K562 (cell line): ENCODE data around the gene TRIM44. TPM values are rescaled to one million over a fixed set of nuclear protein-coding genes. Genes with fewer than 3 reads are reported as not detected.

ENCODE experiments used
- ATAC-seq: fragments of 200-7000 bp; cut with Tn5 transposase; 3 replicates; pipeline ENCODE4 v1.9.1; 2020; ENCODE audit warnings: moderate library complexity
- BruUV-seq: library from RNA; stranded (reverse); fragments of 400-500 nt; replicated peaks from 2 replicates; lab custom pipeline; 2021; lab: Mats Ljungman, UMichigan
- CTCF ChIA-PET: fragments of 300-600 bp; formaldehyde crosslinking; extraction: SDS; loops from one replicate; lab custom pipeline; 2021; ENCODE audit warnings: low intra/inter-chr PET ratio; lab: Yijun Ruan, JAX
- POLR2A ChIA-PET: fragments of 300-600, 350-650 bp; sonication (Branson Sonifier 250); formaldehyde crosslinking; extraction: SDS; loops from one replicate; lab custom pipeline; 2021; ENCODE audit warnings: antibody characterized with exemption, inconsistent platforms; lab: Yijun Ruan, JAX
- DNase-seq, 4 experiments: peaks; one replicate each; pipeline versions ENCODE4 v3.0.0 to v3.0.0-alpha.2; 2011 to 2018; ENCODE audit warnings: low spot score in 3 of 4, mixed read lengths in 3 of 4; ENCODE audit errors: extremely low read depth in 1 of 4
- FAIRE-seq: peaks from 2 replicates; lab custom pipeline; 2011; peaks lifted over from hg19 to GRCh38; lab: Jason Lieb, UNC
- H2AFZ ChIP-seq: 2 replicates; pipeline ENCODE4 v1.6.0; 2011; ENCODE audit warnings: low read depth, low read length, control low read depth, inconsistent platforms
- H3K27ac ChIP-seq: fragments of 200-600 bp; 3 replicates; pipeline ENCODE4 v1.8.0; 2011; ENCODE audit warnings: low read depth, mild to moderate bottlenecking, control low read depth, inconsistent platforms, low read length, moderate library complexity, mixed read lengths; ENCODE audit errors: extremely low read depth
- H3K27me3 ChIP-seq, 2 experiments: fragments of 300-600 bp in 1 of 2; 2 replicates in 1 of 2; 3 replicates in 1 of 2; pipeline versions ENCODE4 v1.6.0 to v1.8.0; 2011; ENCODE audit warnings: inconsistent platforms in 2 of 2, low read length in 2 of 2, mild to moderate bottlenecking in 1 of 2, mixed read lengths in 1 of 2, moderate library complexity in 1 of 2; ENCODE audit not compliant: control insufficient read depth in 2 of 2, insufficient read depth in 2 of 2
- H3K36me3 ChIP-seq: fragments of 300-600 bp; 3 replicates; pipeline ENCODE4 v1.8.0; 2011; ENCODE audit warnings: mild to moderate bottlenecking, low read length, inconsistent platforms; ENCODE audit not compliant: control insufficient read depth, insufficient read depth
- H3K4me1 ChIP-seq, 2 experiments: fragments of 200-600 bp in 1 of 2; replicated peaks in 1 of 2; 2 replicates in 1 of 2; 3 replicates in 1 of 2; pipeline versions ENCODE4 v1.5.1 to v1.8.0; 2011; ENCODE audit warnings: inconsistent platforms in 2 of 2, low read length in 2 of 2, mild to moderate bottlenecking in 1 of 2, mixed read lengths in 1 of 2, moderate library complexity in 1 of 2; ENCODE audit not compliant: control insufficient read depth in 2 of 2, insufficient read depth in 2 of 2
- H3K4me2 ChIP-seq: 2 replicates; pipeline ENCODE4 v1.6.1; 2011; ENCODE audit warnings: low read length, control low read depth, inconsistent platforms, mixed read lengths; ENCODE audit not compliant: insufficient read depth
- H3K4me3 ChIP-seq: fragments of 200-600 bp; sonication (generic), shearing (Covaris generic); 2 replicates; pipeline ENCODE4 v1.5.1; 2016; ENCODE audit warnings: control low read depth, inconsistent platforms
- H3K79me2 ChIP-seq: fragments of 200-600 bp; 3 replicates; pipeline ENCODE4 v1.8.0; 2011; ENCODE audit warnings: low read length, inconsistent platforms; ENCODE audit not compliant: control insufficient read depth, insufficient read depth
- H3K9ac ChIP-seq, 2 experiments: 2 replicates each; pipeline versions ENCODE4 v1.6.0 to v1.6.1; 2011; ENCODE audit warnings: low read depth in 2 of 2, low read length in 2 of 2, control low read depth in 1 of 2, inconsistent platforms in 1 of 2, mild to moderate bottlenecking in 1 of 2, mixed read lengths in 1 of 2; ENCODE audit not compliant: insufficient read depth in 1 of 2
- H3K9me1 ChIP-seq: one replicate; pipeline ENCODE4 v1.6.0; 2011; ENCODE audit warnings: inconsistent platforms, mild to moderate bottlenecking, low read length, moderate library complexity; ENCODE audit not compliant: control insufficient read depth, insufficient read depth
- H3K9me3 ChIP-seq: replicated peaks from 2 replicates; pipeline ENCODE4 v1.5.1; 2011; ENCODE audit warnings: low read depth, low read length, inconsistent platforms; ENCODE audit not compliant: control insufficient read depth, insufficient read depth
- H4K20me1 ChIP-seq: replicated peaks from 2 replicates; pipeline ENCODE4 v1.6.1; 2011; ENCODE audit warnings: low read length, inconsistent platforms, mixed read lengths; ENCODE audit not compliant: control insufficient read depth, insufficient read depth
- CSDE1 ChIP-seq, 2 experiments: fragments of 450-650 bp; IDR thresholded peaks; 2 replicates each; pipeline ENCODE4 v1.6.1; 2016; ENCODE audit warnings: mild to moderate bottlenecking in 1 of 2
- ETS2 ChIP-seq: IDR thresholded peaks from 2 replicates; pipeline ENCODE4 v1.6.1; 2016; ENCODE audit warnings: borderline replicate concordance, missing genetic modification characterization, mild to moderate bottlenecking, moderate library complexity, missing compliant biosample characterization; ENCODE audit not compliant: poor library complexity, severe bottlenecking
- MYNN ChIP-seq, 2 experiments: sonication (generic); formaldehyde crosslinking in 1 of 2; IDR thresholded peaks; 2 replicates each; pipeline versions ENCODE4 v1.5.0 to v1.6.1; 2016 to 2020; ENCODE audit warnings: antibody characterized with exemption in 1 of 2, missing genetic modification reagents in 1 of 2
- RAD21 ChIP-seq, 2 experiments: fragments of 250-450 bp in 1 of 2; fragments of 450-650 bp in 1 of 2; sonication (Bioruptor Pico) in 1 of 2; formaldehyde crosslinking in 1 of 2; IDR thresholded peaks in 1 of 2; conservative IDR thresholded peaks in 1 of 2; 2 replicates each; pipeline versions ENCODE4 v1.4.0 to v1.8.0; 2020 to 2022; ENCODE audit warnings: mild to moderate bottlenecking in 2 of 2, moderate library complexity in 1 of 2
- RFX1 ChIP-seq: fragments of 450-650 bp; IDR thresholded peaks from 2 replicates; pipeline ENCODE4 v1.6.1; 2016; ENCODE audit warnings: mild to moderate bottlenecking, moderate library complexity
- SAFB2 ChIP-seq: fragments of 200-400 bp; formaldehyde crosslinking; IDR thresholded peaks from 2 replicates; pipeline ENCODE4 v1.6.1; 2018; ENCODE audit warnings: borderline replicate concordance, low read length, low read depth, moderate library complexity; ENCODE audit not compliant: severe bottlenecking
- SNIP1 ChIP-seq: fragments of 450-650 bp; IDR thresholded peaks from 2 replicates; pipeline ENCODE4 v1.7.1; 2017; ENCODE audit warnings: low read depth, mild to moderate bottlenecking
- STAT5B ChIP-seq: fragments of 250-450 bp; sonication (Bioruptor Pico); IDR thresholded peaks from 2 replicates; pipeline ENCODE4 v1.8.0; 2021; ENCODE audit warnings: mild to moderate bottlenecking, inconsistent platforms
- ZEB2 ChIP-seq: fragments of 450-650 bp; IDR thresholded peaks from 2 replicates; pipeline ENCODE4 v1.6.1; 2016
- ZNF184 ChIP-seq: sonication (generic); formaldehyde crosslinking; IDR thresholded peaks from 2 replicates; pipeline ENCODE4 v1.5.0; 2020; ENCODE audit warnings: missing genetic modification reagents
- ZZZ3 ChIP-seq: fragments of 450-650 bp; IDR thresholded peaks from 2 replicates; pipeline ENCODE4 v1.6.1; 2016; ENCODE audit warnings: antibody characterized with exemption, mild to moderate bottlenecking, moderate library complexity
- WGBS: fragments of 100-300 bp; shearing (Covaris generic); methylation state at CpG from one replicate; pipeline ENCODE4 v1.1.6; 2016; ENCODE audit warnings: low coverage, mixed read lengths; ENCODE audit not compliant: insufficient coverage; ENCODE audit errors: missing lambda C conversion rate; 5-methylcytosine and 5-hydroxymethylcytosine counted together
- in situ Hi-C: fragments of 300-500 bp; cut with MboI; formaldehyde crosslinking; loops from 4 replicates; pipeline ENCODE4 v1.15.0; 2018; ENCODE audit warnings: inconsistent platforms, mixed read lengths
- intact Hi-C: fragments of 100-400 bp; cut with micrococcal nuclease; formaldehyde crosslinking; loops from 2 replicates; pipeline ENCODE4 v1.14.2; 2022
- polyA plus RNA-seq, 8 experiments: library from polyadenylated mRNA; depleted of rRNA in 4 of 8; stranded (reverse) in 5 of 8; unstranded in 3 of 8; fragments of >200 nt; fragmentation: Nextera tagmentation in 2 of 8; fragmentation: Illumina TruSeq in 1 of 8; extraction: Ambion mirVana in 2 of 8; extraction: Trizol in 1 of 8; gene quantifications; 2 replicates each; pipeline versions ENCODE4 v1.2.1 to v1.2.3, GENCODE V29; 2011 to 2014; ENCODE audit warnings: inconsistent platforms in 1 of 8, missing spikeins in 1 of 8
- total RNA-seq, 7 experiments: library from RNA; depleted of rRNA in 6 of 7; stranded (reverse); fragments of >200 nt in 6 of 7; fragmentation: Illumina TruSeq in 2 of 7; extraction: Trizol in 2 of 7; gene quantifications; 2 replicates each; pipeline versions ENCODE4 v1.2.1 to v1.2.3, GENCODE V29; 2011 to 2021; ENCODE audit warnings: low replicate concordance in 1 of 7
- TF ChIP-seq, protein P1 (sequence below): fragments of 450-650 bp; formaldehyde crosslinking; IDR thresholded peaks from 2 replicates; pipeline ENCODE4 v1.4.0; 2020; ENCODE audit warnings: mild to moderate bottlenecking
- TF ChIP-seq, protein P2 (sequence below): sonication (generic); formaldehyde crosslinking; IDR thresholded peaks from 2 replicates; pipeline ENCODE4 v1.5.0; 2020; ENCODE audit warnings: missing genetic modification reagents
- TF ChIP-seq, protein P3 (sequence below): conservative IDR thresholded peaks from 2 replicates; pipeline ENCODE4 v1.6.1; 2011; ENCODE audit warnings: low read depth, mild to moderate bottlenecking, low read length; ENCODE audit not compliant: control insufficient read depth
- TF ChIP-seq, protein P4 (sequence below): IDR thresholded peaks from 2 replicates; pipeline ENCODE4 v1.6.1; 2014; ENCODE audit warnings: antibody characterized with exemption

The TRIM44 gene
- total and polyA plus RNA-seq, 9 of the 15 experiments (the other 6 are each of a cell fraction or from before 2014, with no cell fraction given), result 8.3 to 105 (median 37.2) TPM

DNA sequence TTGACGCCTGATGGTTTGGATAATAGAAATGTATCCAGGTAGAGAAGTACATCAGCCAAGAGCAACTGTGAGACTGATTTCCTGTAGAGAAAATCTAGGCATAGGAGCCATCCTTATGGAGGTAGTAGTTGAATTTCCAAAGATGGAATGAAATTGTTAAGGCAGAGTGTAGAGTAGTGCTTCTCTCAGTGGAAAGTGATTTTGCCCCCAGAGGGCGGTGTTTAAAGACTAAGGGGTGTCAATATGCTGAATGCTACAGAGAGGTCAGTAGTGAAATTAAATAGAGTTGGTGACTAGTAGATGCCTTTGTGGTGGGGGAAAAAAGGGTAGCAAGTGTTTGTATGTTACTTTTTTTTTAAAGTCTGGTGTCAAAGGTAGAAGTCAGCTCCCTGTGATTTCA is 54.5 kb downstream of the TRIM44 start (continued):
- TF ChIP-seq SAFB2 (no peak), MYNN (IDR thresholded peaks at IDR 0.05) (no peak), MYNN (CRISPR knock-in tag; IDR thresholded peaks at IDR 0.05) (no peak), SNIP1 (no peak), RFX1 (no peak), ZZZ3 (no peak)
- TF ChIP-seq, protein P1, sequence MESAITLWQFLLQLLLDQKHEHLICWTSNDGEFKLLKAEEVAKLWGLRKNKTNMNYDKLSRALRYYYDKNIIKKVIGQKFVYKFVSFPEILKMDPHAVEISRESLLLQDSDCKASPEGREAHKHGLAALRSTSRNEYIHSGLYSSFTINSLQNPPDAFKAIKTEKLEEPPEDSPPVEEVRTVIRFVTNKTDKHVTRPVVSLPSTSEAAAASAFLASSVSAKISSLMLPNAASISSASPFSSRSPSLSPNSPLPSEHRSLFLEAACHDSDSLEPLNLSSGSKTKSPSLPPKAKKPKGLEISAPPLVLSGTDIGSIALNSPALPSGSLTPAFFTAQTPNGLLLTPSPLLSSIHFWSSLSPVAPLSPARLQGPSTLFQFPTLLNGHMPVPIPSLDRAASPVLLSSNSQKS (CRISPR knock-in tag), result no peak
- TF ChIP-seq, protein P2, sequence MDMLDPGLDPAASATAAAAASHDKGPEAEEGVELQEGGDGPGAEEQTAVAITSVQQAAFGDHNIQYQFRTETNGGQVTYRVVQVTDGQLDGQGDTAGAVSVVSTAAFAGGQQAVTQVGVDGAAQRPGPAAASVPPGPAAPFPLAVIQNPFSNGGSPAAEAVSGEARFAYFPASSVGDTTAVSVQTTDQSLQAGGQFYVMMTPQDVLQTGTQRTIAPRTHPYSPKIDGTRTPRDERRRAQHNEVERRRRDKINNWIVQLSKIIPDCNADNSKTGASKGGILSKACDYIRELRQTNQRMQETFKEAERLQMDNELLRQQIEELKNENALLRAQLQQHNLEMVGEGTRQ (CRISPR knock-in tag), result no peak

DNA sequence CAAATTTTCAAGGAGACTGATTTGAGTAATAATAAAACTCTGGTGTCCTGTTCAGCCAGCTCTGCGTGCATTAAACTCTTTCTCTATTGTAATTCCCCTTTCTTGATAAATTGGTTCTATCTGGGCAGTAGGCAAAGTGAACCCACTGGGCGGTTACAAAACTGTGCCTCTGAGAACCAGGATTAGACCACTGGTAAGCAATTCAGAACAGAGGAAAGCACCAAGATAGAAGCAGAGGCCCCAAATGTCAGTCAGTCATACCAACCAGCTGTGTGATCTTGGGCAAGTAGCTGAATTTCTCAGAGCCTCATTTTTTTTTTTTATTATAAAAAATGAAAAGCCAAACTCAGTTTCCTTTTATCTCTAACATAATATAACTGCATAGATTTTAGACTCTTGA is 54.9 kb downstream of the TRIM44 start:
- intact Hi-C loops (no loop called here), in situ Hi-C loops (no loop called here)
- ChIA-PET POLR2A (no interaction called here), CTCF (no interaction called here)
- Histone ChIP-seq H3K4me2 (no peak overlapping the region), H3K9ac (no peak overlapping the region), H3K36me3 (no peaks in the 10 kb centered on the region; the same call in 2 of the 3 replicates), H3K79me2 (peaks cover 53% of the 10 kb centered on the region), H3K9me3 (no peaks in the 10 kb centered on the region), H3K27me3 (no peaks in the 10 kb centered on the region), H4K20me1 (no peaks in the 10 kb centered on the region; the same call in 1 of the 2 replicates), H3K9me1 (no peaks in the 10 kb centered on the region), H3K27ac (no peak overlapping the region), H2AFZ (no peak overlapping the region), H3K4me3 (no peak overlapping the region), H3K4me1 (no peaks in the 10 kb centered on the region; a peak in 1 of 5 replicates)
- WGBS, result 84% methylated on average over 2 of the region's 2 CpGs
- no TSS peak for BruUV-seq
- no peak for ATAC-seq
- FAIRE-seq, result no peak
- DNase-seq, result no peak
- TF ChIP-seq, protein P3, sequence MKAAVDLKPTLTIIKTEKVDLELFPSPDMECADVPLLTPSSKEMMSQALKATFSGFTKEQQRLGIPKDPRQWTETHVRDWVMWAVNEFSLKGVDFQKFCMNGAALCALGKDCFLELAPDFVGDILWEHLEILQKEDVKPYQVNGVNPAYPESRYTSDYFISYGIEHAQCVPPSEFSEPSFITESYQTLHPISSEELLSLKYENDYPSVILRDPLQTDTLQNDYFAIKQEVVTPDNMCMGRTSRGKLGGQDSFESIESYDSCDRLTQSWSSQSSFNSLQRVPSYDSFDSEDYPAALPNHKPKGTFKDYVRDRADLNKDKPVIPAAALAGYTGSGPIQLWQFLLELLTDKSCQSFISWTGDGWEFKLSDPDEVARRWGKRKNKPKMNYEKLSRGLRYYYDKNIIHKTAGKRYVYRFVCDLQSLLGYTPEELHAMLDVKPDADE, result no peak
- TF ChIP-seq ETS2 (tag) (no peak), STAT5B (CRISPR knock-in tag) (no peak), ZEB2 (no peak), ZZZ3 (no peak), CSDE1 (IDR thresholded peaks at IDR 0.05) (no peak), RAD21 (CRISPR knock-in tag; conservative IDR thresholded peaks at IDR 0.05 in 1 of 2, IDR thresholded peaks at IDR 0.05 in 1 of 2) (no peak), ZNF184 (CRISPR knock-in tag) (no peak)
- TF ChIP-seq, protein P4, sequence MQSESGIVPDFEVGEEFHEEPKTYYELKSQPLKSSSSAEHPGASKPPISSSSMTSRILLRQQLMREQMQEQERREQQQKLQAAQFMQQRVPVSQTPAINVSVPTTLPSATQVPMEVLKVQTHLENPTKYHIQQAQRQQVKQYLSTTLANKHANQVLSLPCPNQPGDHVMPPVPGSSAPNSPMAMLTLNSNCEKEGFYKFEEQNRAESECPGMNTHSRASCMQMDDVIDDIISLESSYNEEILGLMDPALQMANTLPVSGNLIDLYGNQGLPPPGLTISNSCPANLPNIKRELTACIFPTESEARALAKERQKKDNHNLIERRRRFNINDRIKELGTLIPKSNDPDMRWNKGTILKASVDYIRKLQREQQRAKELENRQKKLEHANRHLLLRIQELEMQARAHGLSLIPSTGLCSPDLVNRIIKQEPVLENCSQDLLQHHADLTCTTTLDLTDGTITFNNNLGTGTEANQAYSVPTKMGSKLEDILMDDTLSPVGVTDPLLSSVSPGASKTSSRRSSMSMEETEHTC, result no peak
- TF ChIP-seq, protein P2 (CRISPR knock-in tag), result no peak
